Kidney tubule cell (primary cell): ENCODE results near the gene ATP5F1C.
"Not testable (repeated sequence)": the region's sequence is repeated elsewhere in the genome, so short reads cannot be mapped to it uniquely, and the experiment has no call there.

ENCODE experiments used
- DNase-seq: peaks from one replicate; pipeline ENCODE4 v3.0.0-alpha.2; 2018; ENCODE audit warnings: low spot score

The ATP5F1C gene

GRCh38 chr10:7794251-7795026 is 6.5 kb downstream of the ATP5F1C start:
- DNase-seq: no peak

GRCh38 chr10:7795605-7796004 is 7.6 kb downstream of the ATP5F1C start:
- DNase-seq: no peak

DNA sequence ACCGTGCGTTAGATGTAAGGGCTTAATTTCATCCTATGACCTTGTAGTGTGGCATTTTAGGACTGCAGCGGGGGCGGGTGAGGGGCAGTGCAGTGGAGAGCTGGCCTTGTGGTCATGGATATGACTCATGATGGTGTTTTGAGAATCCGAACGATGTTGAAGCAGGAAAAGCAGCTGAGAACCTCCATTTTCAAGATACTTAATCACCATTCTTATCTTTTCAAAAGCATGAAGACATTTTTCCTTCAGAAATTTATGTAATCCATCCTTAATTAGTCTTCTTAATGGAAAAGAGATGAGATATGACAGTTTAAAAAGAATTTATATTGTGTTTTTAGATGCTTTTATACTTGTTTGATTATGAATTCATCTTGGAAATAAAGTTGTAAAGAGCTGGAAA is 9.6 kb downstream of the ATP5F1C start:
- DNase-seq: peak; percentile 76

DNA sequence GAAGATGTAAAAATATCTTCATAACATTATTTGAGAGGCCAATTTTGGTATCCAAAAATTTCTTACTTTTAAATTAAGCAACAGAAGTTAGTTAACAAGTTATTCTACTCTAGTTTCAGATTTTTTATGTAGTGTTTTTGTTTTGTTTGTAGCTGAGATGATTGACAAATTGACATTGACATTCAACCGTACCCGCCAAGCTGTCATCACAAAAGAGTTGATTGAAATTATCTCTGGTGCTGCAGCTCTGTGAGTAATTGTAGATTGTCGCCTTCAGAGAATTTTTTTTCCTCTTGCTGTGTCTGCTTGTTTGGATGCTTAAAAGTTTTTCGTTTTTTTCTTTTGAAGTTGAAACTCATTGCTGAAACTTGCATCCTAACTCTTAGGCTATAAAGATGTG is 14.6 kb downstream of the ATP5F1C start:
- no peak for DNase-seq

DNA sequence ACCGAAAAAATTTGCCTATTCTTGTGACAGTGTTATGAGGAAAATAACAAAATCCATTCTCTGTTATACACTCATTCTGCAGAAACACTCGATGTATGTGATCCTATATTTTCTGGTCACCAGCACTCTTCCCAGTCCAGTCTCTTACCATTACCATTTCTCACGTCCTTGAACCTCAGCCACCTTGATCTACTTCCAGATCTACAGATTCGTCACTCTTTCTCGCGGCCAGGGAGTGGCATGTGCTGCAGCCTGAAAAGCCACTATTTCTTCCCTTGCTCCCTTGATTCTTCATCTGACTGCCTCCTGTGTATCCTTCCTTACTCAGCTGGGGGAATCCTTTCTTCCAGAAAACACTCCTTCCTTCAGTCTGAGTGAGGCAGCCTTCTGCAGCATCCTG is 16.2 kb downstream of the ATP5F1C start:
- DNase-seq: no peak

DNA sequence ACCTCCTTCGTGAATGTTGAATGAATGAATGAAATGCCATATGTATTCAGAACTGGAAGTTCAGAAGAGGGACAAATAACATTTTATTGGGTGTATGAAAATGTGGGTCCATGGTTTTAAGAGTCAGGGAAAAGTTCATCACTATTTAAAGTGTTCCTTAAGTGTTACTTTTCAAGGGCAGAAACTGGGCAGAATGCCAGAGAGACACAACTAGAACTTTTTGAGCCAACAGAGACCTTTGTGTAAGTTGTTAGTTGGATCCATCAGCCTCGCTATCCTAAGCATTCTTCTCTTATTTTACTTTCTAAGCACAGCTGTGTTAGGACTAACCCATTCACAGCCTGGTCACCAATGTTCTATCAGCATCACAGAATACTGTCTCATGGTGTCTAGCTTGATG is 16.8 kb downstream of the ATP5F1C start:
- no peak for DNase-seq

DNA sequence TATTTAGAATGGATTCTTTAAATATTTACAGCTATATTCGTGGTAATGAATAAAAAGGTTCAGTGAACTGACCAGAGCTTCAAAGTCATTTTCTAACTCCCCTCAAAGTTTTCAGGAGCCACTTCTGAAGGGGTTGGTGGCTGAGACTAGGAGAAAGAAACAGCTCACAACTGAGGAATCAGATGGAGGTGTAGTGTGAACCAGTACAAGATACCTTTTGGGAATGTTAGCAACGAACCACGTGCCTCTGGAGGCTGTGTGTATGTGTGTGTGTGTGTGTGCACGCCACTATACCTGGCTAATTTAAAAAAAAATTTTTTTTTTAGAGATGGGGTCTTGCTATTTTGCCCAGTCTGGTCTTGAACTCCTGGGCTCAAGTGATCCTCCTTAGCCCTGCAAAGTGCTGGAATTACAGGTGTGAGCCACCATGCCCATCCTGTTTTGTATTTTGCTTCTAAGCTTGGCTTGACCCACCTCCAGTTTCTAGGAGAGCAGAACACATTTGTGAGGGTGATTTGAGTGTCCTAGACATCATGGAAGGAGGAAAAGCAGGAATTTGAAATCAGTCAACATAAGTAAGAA is 20.8 kb downstream of the ATP5F1C start:
- no peak for DNase-seq

GRCh38 chr10:7810443-7810842 is 22.5 kb downstream of the ATP5F1C start:
- DNase-seq: no peak

DNA sequence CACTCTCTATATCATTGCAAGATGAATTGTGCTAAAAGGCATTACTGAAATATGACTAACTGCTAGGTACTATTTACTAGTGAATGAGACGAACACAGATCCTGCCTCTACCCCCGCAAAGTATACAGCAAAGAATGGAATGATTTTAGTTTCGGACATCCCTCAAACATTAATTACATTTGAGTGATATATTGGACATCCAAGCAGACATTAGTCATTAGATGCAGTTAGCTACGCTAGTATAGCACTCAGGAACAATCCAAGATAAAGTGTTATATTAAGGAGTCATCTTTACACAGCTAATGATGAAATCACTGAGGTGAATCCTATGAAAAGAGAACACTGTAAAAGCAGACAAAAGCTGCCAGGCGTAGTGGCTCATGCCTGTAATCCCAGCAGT is 23.0 kb downstream of the ATP5F1C start:
- no peak for DNase-seq

DNA sequence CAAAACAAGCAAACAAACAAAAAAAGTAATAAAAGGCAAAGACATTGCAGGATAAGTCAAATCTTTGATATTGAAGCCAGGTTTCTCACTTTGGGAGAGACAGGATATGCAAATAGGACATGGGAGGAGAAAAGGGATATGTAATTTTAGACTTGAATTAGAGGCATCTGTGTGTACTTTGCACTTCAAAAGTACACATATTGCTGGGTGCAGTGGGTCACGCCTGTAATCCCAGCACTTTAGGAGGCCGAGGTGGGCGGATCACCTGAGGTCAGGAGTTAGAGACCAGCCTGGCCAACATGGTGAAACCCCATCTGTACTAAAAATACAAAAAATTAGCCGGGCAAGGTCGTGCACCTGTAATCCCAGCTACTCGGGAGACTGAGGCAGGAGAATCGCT is 23.8 kb downstream of the ATP5F1C start:
- not testable (repeated sequence) for DNase-seq

GRCh38 chr10:7813481-7813880 is 25.5 kb downstream of the ATP5F1C start:
- no peak for DNase-seq

GRCh38 chr10:7817576-7817975 is 29.6 kb downstream of the ATP5F1C start:
- no peak for DNase-seq

GRCh38 chr10:7817984-7818294 is 30.0 kb downstream of the ATP5F1C start:
- DNase-seq: no peak

- DNase-seq: peak; percentile 90
Measured at GRCh38 chr10:7818295-7819120, 30.5 kb downstream of the ATP5F1C start, which contains the start of gene TAF3. Gene TAF3, plus strand, starts transcription at chr10:7818505. Its CDS starts 205 bp downstream, at chr10:7818710.

- peak; percentile 53 for DNase-seq
Measured at GRCh38 chr10:7819121-7819460, 31.1 kb downstream of the ATP5F1C start.

- DNase-seq: no peak
Measured at GRCh38 chr10:7824251-7824650, 36.3 kb downstream of the ATP5F1C start.

DNA sequence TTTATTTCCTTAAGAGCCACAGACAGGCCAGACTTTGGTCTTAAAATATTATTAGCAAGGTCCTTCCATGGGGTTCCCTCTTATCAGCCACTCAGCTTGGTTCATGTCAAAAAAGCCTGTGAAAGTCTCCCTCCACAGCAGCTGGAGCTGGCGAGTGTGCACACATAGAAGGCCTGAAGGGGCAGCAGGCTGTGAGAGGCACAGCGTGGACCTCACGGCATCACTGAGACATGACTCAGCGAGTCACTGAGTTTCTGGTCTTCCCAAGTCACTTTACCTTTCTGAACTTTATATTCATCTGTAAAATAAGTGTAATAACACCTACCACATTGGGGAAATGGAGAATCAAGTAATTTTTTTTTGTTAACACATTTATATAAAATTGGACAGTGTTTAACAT is 39.0 kb downstream of the ATP5F1C start:
- DNase-seq: peak; percentile 63

DNA sequence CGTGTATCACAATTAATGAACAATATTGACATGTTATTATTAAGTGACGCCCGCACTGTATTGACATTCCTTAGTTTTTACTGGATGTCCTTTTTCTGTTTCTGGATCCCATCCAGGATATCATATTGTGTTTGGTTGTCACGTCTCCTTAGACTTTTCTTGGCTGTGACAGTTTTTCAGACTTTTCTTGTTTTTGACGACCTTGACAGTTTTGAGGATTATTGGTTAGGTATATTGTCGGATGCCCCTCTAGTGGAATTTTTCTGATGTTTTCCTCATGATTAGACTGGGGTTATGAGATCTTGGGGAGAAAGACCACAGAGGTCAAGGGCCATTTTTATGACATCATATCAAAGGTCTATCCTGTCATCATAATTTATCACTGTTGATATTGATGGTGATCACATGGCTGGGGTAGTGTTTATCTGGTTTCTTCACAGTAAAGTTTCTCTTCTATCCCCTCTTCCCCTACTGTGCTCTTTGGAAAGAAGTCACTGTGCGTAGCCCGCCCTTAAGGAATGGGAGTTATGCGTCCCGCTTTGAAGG is 41.4 kb downstream of the ATP5F1C start:
- DNase-seq: no peak

- DNase-seq: no peak
Measured at GRCh38 chr10:7832060-7832459, 44.1 kb downstream of the ATP5F1C start.

DNA sequence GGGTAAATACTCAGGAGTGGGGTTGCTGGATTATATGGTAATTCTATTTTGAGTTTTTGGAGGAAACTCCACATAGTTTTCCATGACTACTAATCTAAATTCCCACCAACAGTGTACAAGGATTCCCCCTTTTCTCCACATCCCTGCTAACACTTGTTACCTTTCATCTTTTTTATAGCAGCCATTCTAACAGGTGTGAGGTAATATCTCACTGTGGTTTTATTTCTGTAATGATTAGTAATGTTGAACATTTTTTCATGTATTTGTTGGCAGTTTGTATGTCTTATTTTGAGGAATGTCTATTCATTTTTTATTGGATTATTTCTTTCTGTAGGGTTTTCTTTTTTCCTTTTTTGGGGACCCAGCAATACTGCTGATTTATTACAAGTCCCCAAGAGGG is 45.2 kb downstream of the ATP5F1C start:
- no peak for DNase-seq

DNA sequence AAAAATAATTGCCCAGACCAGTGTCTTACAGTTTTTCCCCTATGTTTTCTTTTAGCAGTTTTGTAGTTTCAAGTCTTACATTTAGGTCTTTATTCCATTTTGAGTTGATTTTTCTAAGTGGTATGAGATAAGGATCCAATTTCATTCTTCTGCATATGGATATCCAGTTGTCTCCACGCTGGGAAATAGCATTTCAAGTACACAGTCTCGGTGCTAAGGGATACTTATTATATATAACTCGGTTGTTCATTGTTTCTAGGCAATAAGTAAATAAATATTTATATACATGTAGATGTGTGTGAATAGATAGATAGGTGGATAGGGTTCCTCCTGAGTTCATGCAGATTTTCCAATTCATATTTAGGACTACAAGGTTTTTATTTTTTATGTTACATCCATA is 46.3 kb downstream of the ATP5F1C start:
- DNase-seq: no peak

GRCh38 chr10:7836571-7836970 is 48.6 kb downstream of the ATP5F1C start:
- no peak for DNase-seq

GRCh38 chr10:7846591-7846990 is 58.6 kb downstream of the ATP5F1C start:
- no peak for DNase-seq
